ENCODE results near the gene CDH11. TPM values are rescaled to one million over a fixed set of nuclear protein-coding genes. Genes with fewer than 3 reads are reported as not detected.

Gene CDH11
- total RNA-seq, 1 experiment from 2014 or later = 52.0 TPM

- no peak for DNase-seq (ENCODE audit: low read depth)
Observed at GRCh38 chr16:64981568-64982281, 140.1 kb downstream of the CDH11 start.

- DNase-seq (ENCODE audit: low read depth) = no peak
Observed at GRCh38 chr16:64977206-64977920, 144.5 kb downstream of the CDH11 start.

GRCh38 chr16:64975821-64976220 lies 146.0 kb downstream of the CDH11 start:
- DNase-seq (ENCODE audit: low read depth) = no peak

GRCh38 chr16:64974381-64974780 lies 147.5 kb downstream of the CDH11 start:
- DNase-seq (ENCODE audit: low read depth) = no peak

GRCh38 chr16:64973171-64973570 lies 148.7 kb downstream of the CDH11 start:
- no peak for DNase-seq (ENCODE audit: low read depth)

- DNase-seq (ENCODE audit: low read depth) = no peak
Observed at GRCh38 chr16:64971171-64971570, 150.7 kb downstream of the CDH11 start.

DNA sequence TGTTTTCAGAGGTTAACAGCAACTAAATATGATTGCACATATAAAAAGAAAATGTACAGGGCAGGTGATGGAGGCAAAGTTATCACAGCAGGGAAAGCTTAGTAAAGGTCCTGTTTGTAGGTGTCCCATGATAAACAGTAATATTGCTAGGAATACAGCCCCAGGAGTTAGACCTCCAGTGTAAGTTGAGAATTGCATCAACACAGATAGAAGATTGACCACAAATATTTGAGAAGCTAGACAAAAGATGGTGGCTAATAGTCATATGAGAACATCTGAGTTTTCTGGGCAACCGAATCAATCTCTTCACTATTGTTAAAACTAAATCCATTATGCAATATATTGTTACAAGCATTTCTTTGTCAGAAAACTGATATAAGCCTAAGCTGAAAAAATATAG lies 152.6 kb downstream of the CDH11 start:
- no peak for DNase-seq (ENCODE audit: low read depth)

GRCh38 chr16:64968539-64968938 lies 153.3 kb downstream of the CDH11 start:
- DNase-seq (ENCODE audit: low read depth) = no peak

DNA sequence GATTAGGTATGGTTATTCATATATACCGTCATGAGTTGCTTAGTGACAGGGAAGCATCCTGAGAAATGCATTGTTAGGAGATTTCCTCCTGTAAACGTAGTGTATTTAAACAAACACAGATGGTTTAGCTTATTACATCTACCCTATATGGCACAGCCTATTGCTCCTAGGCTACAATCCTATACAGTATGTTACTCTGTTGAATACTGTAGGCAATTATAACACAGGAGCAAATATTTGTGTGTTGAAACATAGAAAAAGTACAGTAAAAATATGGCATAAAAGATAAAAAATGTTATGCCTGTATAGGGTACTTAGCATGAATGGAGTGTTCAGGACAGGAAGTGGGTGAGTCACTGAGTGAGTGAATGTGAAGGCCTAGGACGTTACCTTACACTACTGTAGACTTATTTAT lies 157.7 kb downstream of the CDH11 start:
- peak; percentile 45 for DNase-seq (ENCODE audit: low read depth)

- no peak for DNase-seq (ENCODE audit: low read depth)
Observed at GRCh38 chr16:64962786-64963185, 159.1 kb downstream of the CDH11 start.

DNA sequence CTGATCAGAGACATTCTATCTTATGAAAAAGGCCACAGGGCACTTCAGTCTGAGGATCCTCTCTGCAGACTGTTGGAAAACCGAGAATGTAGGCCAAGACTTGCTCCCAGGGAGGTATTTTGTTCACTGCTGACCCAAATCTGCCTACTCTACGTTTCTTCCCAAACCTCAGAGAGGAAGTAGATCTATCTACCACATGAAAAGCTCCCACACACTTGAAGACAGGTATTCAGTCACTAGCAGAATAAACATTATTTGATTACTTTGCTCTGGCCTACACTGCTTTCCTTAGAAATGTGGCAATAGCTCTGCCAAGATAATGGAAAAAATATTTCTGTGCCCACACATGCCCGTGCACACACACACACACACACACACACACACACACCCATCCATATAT lies 164.6 kb downstream of the CDH11 start:
- DNase-seq (ENCODE audit: low read depth) = no peak

GRCh38 chr16:64952177-64952576 lies 169.7 kb downstream of the CDH11 start:
- DNase-seq (ENCODE audit: low read depth) = peak; percentile 56

GRCh38 chr16:64951193-64951592 lies 170.7 kb downstream of the CDH11 start:
- DNase-seq (ENCODE audit: low read depth) = no peak

DNA sequence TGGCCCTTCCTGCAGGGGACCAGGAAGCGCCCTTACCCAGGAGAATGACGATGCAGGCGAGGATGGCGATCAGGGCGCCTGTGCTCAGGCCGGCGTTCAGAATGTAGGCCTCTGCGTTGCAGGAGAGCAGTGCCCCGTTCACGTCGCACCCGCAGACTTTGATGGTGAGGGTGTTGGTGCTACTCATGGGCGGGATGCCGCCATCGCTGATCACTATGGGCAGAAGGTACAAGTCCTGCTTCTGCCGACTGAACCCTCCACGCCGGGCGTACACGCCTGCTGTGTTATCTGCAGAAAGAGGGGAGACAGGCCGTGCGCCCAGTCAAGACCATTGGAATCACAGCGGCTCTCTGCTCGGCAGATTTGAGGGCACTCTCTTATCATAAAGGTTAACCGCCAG lies 171.1 kb downstream of the CDH11 start:
- no peak for DNase-seq (ENCODE audit: low read depth)

GRCh38 chr16:64950262-64950661 lies 171.6 kb downstream of the CDH11 start:
- DNase-seq (ENCODE audit: low read depth) = peak; percentile 3

DNA sequence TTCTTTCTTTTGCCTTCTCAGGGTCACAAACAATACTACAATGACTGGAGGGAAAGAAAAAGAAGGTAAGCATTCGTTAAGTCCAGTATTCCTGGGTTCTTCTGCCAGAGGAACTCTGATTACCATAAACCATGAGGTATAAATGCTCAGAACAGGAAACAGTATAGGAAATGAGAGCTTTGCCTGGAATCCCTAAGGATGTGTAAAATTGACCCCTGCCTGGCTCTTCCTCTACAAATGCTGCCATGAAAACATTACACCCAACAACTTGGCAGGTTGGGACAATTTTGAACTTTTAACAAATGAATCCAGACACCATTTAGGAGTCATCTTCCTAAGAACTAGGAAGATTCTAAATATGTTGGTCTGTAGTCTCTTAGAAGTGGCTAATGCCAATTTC lies 173.8 kb downstream of the CDH11 start:
- DNase-seq (ENCODE audit: low read depth) = no peak

DNA sequence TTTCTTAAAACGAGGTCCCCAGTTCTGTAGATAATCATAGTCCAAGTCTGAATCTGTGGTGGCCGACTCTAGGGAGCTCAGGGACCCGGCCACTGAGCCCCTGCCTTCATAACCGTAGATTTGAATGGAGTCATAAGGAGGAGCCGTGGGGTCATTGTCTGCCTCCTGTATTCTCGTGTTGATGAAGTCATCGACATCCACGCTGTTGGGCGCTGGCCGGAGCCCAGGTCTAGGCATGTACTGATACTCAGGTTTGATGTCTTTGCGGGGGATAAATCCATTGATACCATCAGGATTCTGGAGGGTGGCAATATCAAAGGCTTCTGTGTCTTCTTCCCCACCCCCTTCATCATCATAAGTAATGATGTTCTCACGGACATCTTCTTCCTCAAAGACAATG lies 174.2 kb downstream of the CDH11 start:
- DNase-seq (ENCODE audit: low read depth) = no peak

DNA sequence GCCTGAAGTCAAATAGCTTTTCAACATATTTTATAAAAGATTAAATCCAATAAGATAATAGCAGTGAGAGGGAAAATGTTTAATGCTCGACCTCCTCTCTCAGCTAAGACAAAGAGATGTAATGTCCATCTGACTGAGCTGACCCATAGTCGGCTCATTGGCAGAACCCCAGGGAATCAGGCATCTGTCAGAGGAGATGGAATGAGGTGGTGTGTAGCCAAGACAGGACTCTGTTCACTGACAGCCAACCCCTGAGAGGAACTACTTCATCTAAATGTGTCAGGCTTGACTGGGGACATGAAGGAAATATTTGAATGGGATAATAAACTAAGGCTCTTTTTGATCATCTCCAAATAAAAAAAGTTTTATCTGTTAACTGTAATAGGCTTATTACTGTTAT lies 188.0 kb downstream of the CDH11 start:
- peak; percentile 19 for DNase-seq (ENCODE audit: low read depth)

- DNase-seq (ENCODE audit: low read depth) = no peak
Observed at GRCh38 chr16:64926476-64926875, 195.4 kb downstream of the CDH11 start.

DNA sequence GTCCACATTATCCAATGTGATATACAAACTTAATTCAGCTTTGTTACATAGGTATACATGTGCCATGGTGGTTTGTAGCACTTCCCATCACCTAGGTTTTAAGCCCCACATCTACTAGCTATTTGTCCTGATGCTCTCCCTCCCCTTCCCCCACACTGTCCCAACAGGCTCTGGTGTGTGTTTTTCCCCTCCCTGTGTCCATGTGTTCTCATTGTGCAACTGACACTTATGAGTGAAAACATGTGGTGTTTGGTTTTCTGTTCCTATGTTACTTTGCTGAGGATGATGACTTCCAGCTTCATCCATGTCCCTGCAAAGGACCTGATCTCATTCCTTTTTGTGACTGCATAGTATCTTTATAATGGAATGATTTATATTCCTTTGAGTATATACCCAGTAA lies 196.7 kb downstream of the CDH11 start:
- no peak for DNase-seq (ENCODE audit: low read depth)

DNA sequence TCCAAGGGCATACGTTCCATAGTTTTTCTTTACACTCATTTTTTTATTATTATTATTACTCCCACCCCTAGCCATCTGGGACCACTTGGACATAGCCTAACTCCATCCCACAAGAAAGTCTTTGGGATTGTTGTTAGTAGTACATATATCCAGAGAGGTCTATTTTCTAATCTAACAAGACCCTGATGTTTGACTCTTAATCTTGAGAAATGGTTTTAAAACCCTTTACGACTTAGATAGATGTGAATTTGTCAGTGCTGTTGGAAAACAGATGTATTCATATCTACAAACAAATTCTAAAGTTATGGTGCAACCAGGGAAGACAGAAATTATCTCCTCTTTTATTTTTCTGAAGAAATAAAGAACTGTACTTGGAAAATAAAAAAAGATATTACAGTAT lies 197.8 kb downstream of the CDH11 start:
- no peak for DNase-seq (ENCODE audit: low read depth)

- no peak for DNase-seq (ENCODE audit: low read depth)
Observed at GRCh38 chr16:64919929-64920607, 201.8 kb downstream of the CDH11 start.

DNA sequence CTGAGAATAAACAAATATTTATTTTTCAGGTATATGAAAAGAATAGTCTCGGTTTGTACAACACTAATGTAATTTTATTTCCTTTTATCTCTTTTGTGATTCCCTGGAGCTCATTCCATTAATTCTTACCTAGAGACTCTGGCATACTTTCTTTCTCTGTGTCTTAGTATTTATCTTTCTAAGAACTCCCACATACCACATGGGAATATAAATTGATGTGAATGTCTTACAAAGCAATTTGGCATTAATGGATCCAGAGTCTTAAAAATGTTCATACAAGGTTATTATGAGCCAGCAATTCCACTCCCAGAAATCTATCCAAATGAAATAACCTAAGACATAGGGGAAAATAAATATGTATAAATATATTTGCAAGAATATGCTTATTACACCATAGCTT lies 202.7 kb downstream of the CDH11 start:
- no peak for DNase-seq (ENCODE audit: low read depth)

Data from RPMI7951 (cell line).